HG03159 (cell line): ENCODE measurements around the gene PRKCE.
A peak's percentile ranks its signal among the peaks of the same experiment; 100 is the strongest.

Source experiments
- ATAC-seq: cut with Tn5 transposase; IDR thresholded peaks from one replicate; pipeline ENCODE4 v1.9.1; 2021; ENCODE audit warnings: mild to moderate bottlenecking, moderate library complexity; ENCODE audit not compliant: unreplicated experiment

The PRKCE gene

DNA sequence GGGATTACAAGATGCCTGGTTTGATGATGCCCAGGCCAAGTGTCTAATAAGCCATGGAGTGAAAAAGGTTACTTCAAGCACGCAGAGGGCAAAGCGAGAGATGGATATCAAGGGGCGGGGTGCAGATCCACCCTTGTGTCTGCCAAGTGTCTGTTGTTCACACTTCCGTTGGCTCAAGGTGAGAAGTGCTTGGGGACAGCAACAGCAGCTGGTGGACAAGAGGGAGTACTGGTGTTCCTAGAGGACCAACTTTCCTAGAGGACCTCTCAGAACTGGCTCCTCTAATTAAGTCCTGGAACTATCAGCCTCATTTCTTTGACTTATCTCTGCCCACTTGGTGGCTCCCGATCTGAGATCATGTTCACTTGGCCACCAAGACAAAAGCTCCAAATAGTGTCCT lies 299.1 kb downstream of the PRKCE start:
- no peak for ATAC-seq

DNA sequence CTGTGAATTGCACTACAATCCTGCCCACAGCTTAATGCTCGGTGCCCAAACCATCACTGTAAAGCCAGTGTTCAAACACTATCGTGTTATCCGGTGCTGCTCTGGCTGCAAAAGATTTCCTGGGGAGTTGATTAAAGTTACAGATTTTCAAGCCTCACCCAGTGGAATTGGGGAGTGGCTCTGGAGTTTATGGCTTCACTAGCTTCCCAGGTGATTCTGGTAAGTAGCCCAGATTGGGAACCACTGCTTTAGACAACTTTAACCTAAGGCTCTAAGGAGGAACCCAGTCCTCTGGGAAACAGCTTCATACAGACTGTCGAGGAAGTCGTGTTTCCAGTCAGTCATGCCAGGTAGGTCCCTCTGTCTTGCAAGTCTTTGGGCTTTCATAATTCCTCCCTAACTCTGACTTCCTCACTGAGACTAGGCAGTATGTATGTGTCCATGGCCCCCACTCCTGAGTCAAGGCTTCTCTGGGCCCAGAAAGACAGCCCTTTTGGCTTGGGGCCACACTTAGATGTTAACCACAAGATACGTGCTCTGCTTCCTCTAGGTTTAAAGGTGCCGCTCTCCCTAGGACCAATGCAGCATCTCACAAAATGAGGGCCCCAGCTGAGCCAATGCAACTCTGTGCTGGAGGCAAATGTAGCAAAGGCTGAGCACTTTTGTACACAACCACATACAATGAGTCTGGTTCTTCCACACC lies 299.7 kb downstream of the PRKCE start:
- no peak for ATAC-seq

GRCh38 chr2:45952591-45952990 lies 301.1 kb downstream of the PRKCE start:
- no peak for ATAC-seq

DNA sequence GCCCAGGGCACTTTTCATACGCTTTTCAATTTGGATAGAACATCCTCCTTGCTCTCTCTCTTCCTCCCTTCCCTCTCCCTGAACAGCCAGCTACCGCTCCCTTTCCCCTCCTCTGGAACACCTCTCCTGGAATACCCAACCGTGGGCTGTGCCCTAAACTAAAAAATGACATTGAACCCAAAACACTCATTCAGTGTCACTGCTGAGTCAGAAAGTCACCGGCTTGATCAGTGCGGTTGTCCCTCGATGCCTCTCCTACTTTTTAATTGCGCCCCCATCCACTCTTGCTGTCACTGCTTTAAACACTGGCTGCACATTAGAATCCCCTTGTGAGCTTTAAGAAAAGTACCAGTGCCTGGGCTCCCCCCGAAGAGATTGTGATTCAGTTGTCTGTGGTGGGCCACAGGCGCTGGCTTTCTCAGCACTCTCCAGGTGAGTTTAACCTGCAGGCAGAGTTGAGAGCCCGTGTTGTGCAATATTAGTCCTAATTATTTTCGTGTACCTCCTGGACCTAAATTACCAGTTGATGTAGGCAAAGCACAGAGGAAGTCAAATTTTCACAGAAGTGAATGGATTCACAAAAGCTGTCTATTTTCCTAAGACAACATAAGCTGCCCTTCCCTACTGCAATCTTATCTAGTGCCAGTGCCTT lies 302.0 kb downstream of the PRKCE start:
- ATAC-seq, result no peak

GRCh38 chr2:45954233-45954850 lies 302.9 kb downstream of the PRKCE start:
- no peak for ATAC-seq

- no peak for ATAC-seq
Observed at GRCh38 chr2:45957533-45958227, 306.2 kb downstream of the PRKCE start.

DNA sequence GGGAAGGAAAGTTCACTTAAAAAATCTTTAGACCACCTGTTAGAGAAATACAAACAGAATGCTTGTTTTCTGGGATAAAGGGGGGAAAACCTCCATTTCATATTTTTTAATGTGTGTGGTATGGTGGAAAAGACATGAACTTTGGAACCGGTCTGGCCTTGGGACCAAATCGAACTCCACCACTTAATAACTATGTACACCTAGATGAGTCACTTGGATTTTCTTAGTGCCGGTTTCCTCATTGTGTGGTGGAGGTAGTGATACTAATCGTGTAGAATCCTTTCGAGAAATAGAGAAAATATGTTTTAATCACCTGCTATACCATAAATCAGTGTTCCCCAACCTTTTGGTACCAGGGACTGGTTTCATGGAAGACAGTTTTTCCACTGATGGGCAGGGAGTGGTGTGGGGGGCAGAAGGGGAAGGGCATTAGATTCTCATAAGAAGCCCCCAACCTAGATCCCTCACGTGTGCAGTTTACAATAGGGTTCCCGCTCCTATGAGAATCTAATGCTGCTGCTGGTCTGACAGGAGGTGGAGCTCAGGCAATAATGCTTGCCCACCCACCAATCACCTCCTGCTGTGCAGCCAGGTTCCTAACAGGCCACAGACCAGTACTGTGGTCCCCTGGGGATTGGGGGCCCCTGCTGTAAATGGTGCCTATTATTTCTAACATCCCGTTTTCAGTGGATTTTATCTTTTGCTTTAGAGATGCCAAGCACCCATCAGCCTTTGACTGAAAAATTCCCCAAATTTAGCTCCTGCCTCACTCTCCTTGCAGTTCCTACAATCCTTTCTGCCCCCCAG lies 308.8 kb downstream of the PRKCE start:
- ATAC-seq, result no peak

GRCh38 chr2:45962177-45962921 lies 310.9 kb downstream of the PRKCE start:
- ATAC-seq, result no peak

DNA sequence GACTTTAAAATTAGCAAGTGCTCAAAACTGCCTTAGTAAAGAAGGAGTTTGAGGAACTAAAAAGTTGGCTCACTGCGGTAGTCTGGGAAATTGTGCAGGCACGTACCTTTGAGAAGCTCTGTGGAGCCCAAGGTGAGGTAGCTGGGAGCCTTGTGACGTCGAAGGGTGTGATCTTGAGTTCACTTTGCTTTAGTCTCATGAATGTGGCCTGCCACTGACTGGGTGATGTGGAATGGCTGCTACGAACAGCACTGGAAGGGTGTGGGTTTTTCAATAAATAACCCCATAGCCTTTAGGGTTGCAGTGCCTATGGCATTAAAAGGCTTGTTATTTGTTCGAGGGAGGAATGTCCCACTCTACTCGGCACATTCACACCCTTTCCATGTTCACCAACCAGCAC lies 312.3 kb downstream of the PRKCE start:
- ATAC-seq, result no peak

GRCh38 chr2:45964223-45964841 lies 312.9 kb downstream of the PRKCE start:
- ATAC-seq, result no peak

DNA sequence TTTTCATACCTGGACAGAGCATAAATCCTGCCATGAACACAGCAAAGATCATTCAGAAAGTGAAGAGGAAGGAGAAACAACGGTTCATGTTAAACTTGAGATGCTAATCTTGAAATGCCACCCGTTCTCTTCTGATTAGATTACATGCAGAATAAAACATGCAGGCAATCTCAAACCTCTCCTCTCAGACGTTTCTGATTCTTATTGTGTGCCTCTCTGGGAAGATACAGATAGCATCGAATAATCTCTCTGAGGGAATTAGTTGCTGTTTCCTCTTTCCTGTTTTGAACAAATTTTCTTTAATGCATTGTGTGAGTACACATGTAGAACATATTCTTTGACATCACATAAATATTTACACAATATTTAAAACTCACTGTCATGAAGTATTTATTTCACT lies 313.4 kb downstream of the PRKCE start:
- no peak for ATAC-seq

- no peak for ATAC-seq
Observed at GRCh38 chr2:45965871-45966498, 314.5 kb downstream of the PRKCE start.

DNA sequence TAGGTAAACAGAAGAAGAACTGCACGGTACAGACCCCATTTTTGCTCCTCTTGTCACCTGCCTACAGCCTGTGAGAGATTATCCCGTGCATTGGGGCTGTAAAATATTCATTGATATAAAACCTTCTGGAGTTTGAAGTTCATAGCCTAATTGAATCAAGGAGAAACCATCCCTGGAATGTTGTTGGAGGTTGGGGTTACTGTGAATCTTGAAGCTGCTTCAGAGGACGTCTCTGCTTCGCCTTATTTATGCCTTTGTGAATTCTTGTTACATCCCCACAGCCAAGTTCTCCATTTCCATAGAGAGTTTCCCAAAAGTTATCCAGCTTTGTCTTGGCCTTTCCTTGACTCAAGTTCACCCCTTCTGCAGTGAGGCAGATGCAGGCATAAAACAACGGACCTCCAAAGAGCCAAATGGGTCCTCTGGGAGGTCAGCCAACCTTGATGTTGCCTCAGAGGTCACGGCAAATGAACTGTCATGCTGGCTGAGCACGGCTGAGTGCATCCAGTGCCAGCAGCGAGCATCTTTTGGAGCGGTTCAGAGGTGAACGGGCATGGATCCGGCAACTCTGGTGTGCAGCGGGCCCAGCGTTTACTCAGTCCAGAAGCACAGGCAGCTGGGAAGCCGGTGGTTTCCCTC lies 317.6 kb downstream of the PRKCE start:
- ATAC-seq, result no peak

DNA sequence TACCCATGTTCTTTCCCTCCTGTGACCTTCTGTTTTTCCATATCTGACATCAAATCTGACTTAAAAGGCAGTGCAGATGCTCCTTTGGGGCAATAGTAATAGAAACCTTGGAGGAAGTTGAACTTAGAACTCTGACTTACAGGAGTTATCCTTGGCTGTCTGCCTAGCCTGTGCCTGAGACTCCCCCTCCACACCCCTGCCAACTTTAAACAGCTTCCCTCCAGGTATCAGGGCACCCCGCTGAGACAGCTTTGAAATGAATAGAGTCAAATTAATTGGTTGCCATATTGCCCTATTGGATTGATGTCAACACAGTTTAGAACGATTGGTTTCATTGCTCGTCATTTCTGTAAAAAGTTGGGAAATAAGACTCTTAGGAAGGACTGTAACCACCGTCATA lies 322.0 kb downstream of the PRKCE start:
- peak; percentile 15 for ATAC-seq

DNA sequence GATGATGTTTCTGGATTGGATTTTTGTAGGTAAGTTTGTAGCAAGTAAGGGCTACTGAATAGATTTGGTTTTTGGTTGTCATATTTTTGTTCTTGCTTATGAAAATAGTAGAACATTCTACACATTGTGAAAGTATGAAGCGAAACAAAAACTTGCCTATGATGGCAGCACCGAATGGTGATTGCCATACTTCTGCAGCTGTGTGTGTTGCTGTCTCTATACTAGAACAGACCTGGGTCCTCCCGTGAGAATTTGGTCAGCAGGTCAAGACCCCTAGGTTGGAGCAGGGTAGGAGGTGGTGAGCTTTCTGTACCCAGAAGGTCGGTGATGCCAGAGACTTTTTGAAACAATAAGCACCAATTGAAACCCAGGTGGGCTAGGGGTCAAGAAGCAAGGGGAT lies 322.6 kb downstream of the PRKCE start:
- ATAC-seq, result peak; percentile 71

GRCh38 chr2:45974762-45975408 lies 323.4 kb downstream of the PRKCE start:
- ATAC-seq, result no peak

GRCh38 chr2:45975752-45976517 lies 324.5 kb downstream of the PRKCE start:
- ATAC-seq, result no peak
